HG03521 (cell line): ENCODE results near the gene SCYL2.
"Not testable (repeated sequence)": the region's sequence is repeated elsewhere in the genome, so short reads cannot be mapped to it uniquely, and the experiment has no call there.

Source experiments
- ATAC-seq: cut with Tn5 transposase; IDR thresholded peaks from one replicate; pipeline ENCODE4 v1.9.1; 2021; ENCODE audit warnings: mild to moderate bottlenecking, moderate library complexity; ENCODE audit not compliant: unreplicated experiment

The SCYL2 gene

GRCh38 chr12:100317371-100317770 is 50.4 kb downstream of the SCYL2 start:
- no peak for ATAC-seq

GRCh38 chr12:100324498-100324897 is 57.5 kb downstream of the SCYL2 start:
- no peak for ATAC-seq

GRCh38 chr12:100326208-100326607 is 59.2 kb downstream of the SCYL2 start:
- no peak for ATAC-seq

- ATAC-seq = peak; percentile 77
These were observed 62.8 kb downstream of the SCYL2 start for GRCh38 chr12:100329800-100330199.

GRCh38 chr12:100331871-100332270 is 64.9 kb downstream of the SCYL2 start:
- ATAC-seq = no peak

GRCh38 chr12:100332852-100333251 is 65.9 kb downstream of the SCYL2 start:
- ATAC-seq = no peak

GRCh38 chr12:100337299-100337698 is 70.3 kb downstream of the SCYL2 start:
- ATAC-seq = no peak

GRCh38 chr12:100337727-100338126 is 70.8 kb downstream of the SCYL2 start:
- no peak for ATAC-seq

GRCh38 chr12:100339071-100339470 is 72.1 kb downstream of the SCYL2 start:
- no peak for ATAC-seq

- ATAC-seq = not testable (repeated sequence)
These were observed 75.9 kb downstream of the SCYL2 start for GRCh38 chr12:100342897-100343296.

GRCh38 chr12:100344351-100344750 is 77.4 kb downstream of the SCYL2 start:
- not testable (repeated sequence) for ATAC-seq

- ATAC-seq = no peak
These were observed 78.2 kb downstream of the SCYL2 start for GRCh38 chr12:100345020-100345767.

GRCh38 chr12:100346660-100347059 is 79.7 kb downstream of the SCYL2 start:
- ATAC-seq = no peak

- no peak for ATAC-seq
These were observed 81.9 kb downstream of the SCYL2 start for GRCh38 chr12:100348657-100349454.

- ATAC-seq = no peak
These were observed 89.8 kb downstream of the SCYL2 start, which contains the start of gene SLC17A8 for GRCh38 chr12:100356644-100357223. TSS of gene SLC17A8 (plus strand) at chr12:100357074. CDS start at chr12:100357392, 318 bp downstream.

- no peak for ATAC-seq
These were observed 92.3 kb downstream of the SCYL2 start for GRCh38 chr12:100359248-100359647.

- no peak for ATAC-seq
These were observed 92.8 kb downstream of the SCYL2 start for GRCh38 chr12:100359822-100360221.

- no peak for ATAC-seq
These were observed 93.5 kb downstream of the SCYL2 start for GRCh38 chr12:100360450-100360849.

GRCh38 chr12:100364324-100364723 is 97.3 kb downstream of the SCYL2 start:
- ATAC-seq = no peak

- ATAC-seq = no peak
These were observed 98.4 kb downstream of the SCYL2 start for GRCh38 chr12:100365411-100365810.

GRCh38 chr12:100368066-100368465 is 101.1 kb downstream of the SCYL2 start:
- no peak for ATAC-seq

GRCh38 chr12:100371146-100371545 is 104.2 kb downstream of the SCYL2 start:
- ATAC-seq = no peak
